Activated T-helper 17 cell treated with anti-CD3 and anti-CD28 coated beads, Interleukin-2, amount 50 U/mL, for 72 hours (primary cell): ENCODE results near the gene SCP2D1. TPM values are rescaled to one million over a fixed set of nuclear protein-coding genes. Genes with fewer than 3 reads are reported as not detected.

Experiments used
- ATAC-seq: fragments of 150-1000 bp; cut with Tn5 transposase; replicated peaks from 2 replicates; pipeline ENCODE4 v1.10.0; 2021; ENCODE audit warnings: mild to moderate bottlenecking, moderate library complexity
- H3K27ac Mint-ChIP-seq: one replicate; pipeline ENCODE4 v1.8.0; 2022; ENCODE audit warnings: mixed read lengths
- H3K27me3 Mint-ChIP-seq: one replicate; pipeline ENCODE4 v1.8.0; 2022; ENCODE audit warnings: mixed read lengths
- H3K36me3 Mint-ChIP-seq: one replicate; pipeline ENCODE4 v1.8.0; 2022; ENCODE audit warnings: low read depth, mild to moderate bottlenecking, mixed read lengths
- H3K4me1 Mint-ChIP-seq: one replicate; pipeline ENCODE4 v1.8.0; 2022; ENCODE audit warnings: mixed read lengths
- H3K4me3 Mint-ChIP-seq: one replicate; pipeline ENCODE4 v1.8.0; 2022; ENCODE audit warnings: mild to moderate bottlenecking, mixed read lengths
- H3K9me3 Mint-ChIP-seq: one replicate; pipeline ENCODE4 v1.8.0; 2022; ENCODE audit warnings: mixed read lengths
- total RNA-seq, 2 donors: library from RNA; stranded (reverse); gene quantifications; one replicate each; pipeline ENCODE4 v1.2.3, GENCODE V29; 2022

Gene SCP2D1
- total RNA-seq, 2 donors from 2014 or later = not detected

- no peak for ATAC-seq
- H3K4me3 Mint-ChIP-seq = no peak overlapping the region
- peaks cover 6% of the 10 kb centered on the region for H3K27me3 Mint-ChIP-seq
- no peaks in the 10 kb centered on the region for H3K4me1 Mint-ChIP-seq
- H3K36me3 Mint-ChIP-seq = no peaks in the 10 kb centered on the region
- no peak overlapping the region for H3K27ac Mint-ChIP-seq
- no peaks in the 10 kb centered on the region for H3K9me3 Mint-ChIP-seq
Observed at GRCh38 chr20:18839507-18840247, 26.1 kb downstream of the SCP2D1 start.

- Mint-ChIP-seq H3K9me3 (no peaks in the 10 kb centered on the region), H3K36me3 (no peaks in the 10 kb centered on the region), H3K27ac (no peak overlapping the region), H3K4me1 (no peaks in the 10 kb centered on the region), H3K27me3 (peaks cover 6% of the 10 kb centered on the region), H3K4me3 (no peak overlapping the region)
- no peak for ATAC-seq
Observed at GRCh38 chr20:18840248-18840645, 26.7 kb downstream of the SCP2D1 start.

GRCh38 chr20:18845017-18845416 lies 31.4 kb downstream of the SCP2D1 start:
- no peaks in the 10 kb centered on the region for H3K4me1 Mint-ChIP-seq
- no peaks in the 10 kb centered on the region for H3K9me3 Mint-ChIP-seq
- H3K36me3 Mint-ChIP-seq = no peaks in the 10 kb centered on the region
- ATAC-seq = no peak
- no peak overlapping the region for H3K4me3 Mint-ChIP-seq
- H3K27me3 Mint-ChIP-seq = peaks cover 3% of the 10 kb centered on the region
- H3K27ac Mint-ChIP-seq = no peak overlapping the region

- H3K4me1 Mint-ChIP-seq = no peaks in the 10 kb centered on the region
Observed at GRCh38 chr20:18847226-18847755, 33.7 kb downstream of the SCP2D1 start.

GRCh38 chr20:18849131-18849530 lies 35.5 kb downstream of the SCP2D1 start:
- ATAC-seq = no peak
- Mint-ChIP-seq H3K36me3 (no peaks in the 10 kb centered on the region), H3K4me3 (no peak overlapping the region), H3K27ac (no peak overlapping the region), H3K4me1 (no peaks in the 10 kb centered on the region), H3K27me3 (peaks cover 9% of the 10 kb centered on the region), H3K9me3 (no peaks in the 10 kb centered on the region)

More at GRCh38 chr20:18847226-18847755, 33.7 kb downstream of the SCP2D1 start:
- H3K27me3 Mint-ChIP-seq = peaks cover 9% of the 10 kb centered on the region
- no peaks in the 10 kb centered on the region for H3K9me3 Mint-ChIP-seq
- H3K36me3 Mint-ChIP-seq = no peaks in the 10 kb centered on the region
- no peak for ATAC-seq
- H3K27ac Mint-ChIP-seq = no peak overlapping the region
- no peak overlapping the region for H3K4me3 Mint-ChIP-seq

GRCh38 chr20:18851629-18852028 lies 38.0 kb downstream of the SCP2D1 start:
- no peak for ATAC-seq
- Mint-ChIP-seq H3K27ac (no peak overlapping the region), H3K4me1 (no peaks in the 10 kb centered on the region), H3K27me3 (peaks cover 18% of the 10 kb centered on the region), H3K9me3 (no peaks in the 10 kb centered on the region), H3K4me3 (no peak overlapping the region), H3K36me3 (no peaks in the 10 kb centered on the region)

- Mint-ChIP-seq H3K4me3 (no peak overlapping the region), H3K27ac (no peak overlapping the region), H3K9me3 (no peaks in the 10 kb centered on the region), H3K4me1 (no peaks in the 10 kb centered on the region), H3K36me3 (no peaks in the 10 kb centered on the region), H3K27me3 (peaks cover 22% of the 10 kb centered on the region)
- no peak for ATAC-seq
Observed at GRCh38 chr20:18852318-18852717, 38.7 kb downstream of the SCP2D1 start.

- no peaks in the 10 kb centered on the region for H3K4me1 Mint-ChIP-seq
Observed at GRCh38 chr20:18853216-18853615, 39.6 kb downstream of the SCP2D1 start.

GRCh38 chr20:18853946-18854646 lies 40.5 kb downstream of the SCP2D1 start:
- H3K9me3 Mint-ChIP-seq = peaks cover 3% of the 10 kb centered on the region
- no peak overlapping the region for H3K4me3 Mint-ChIP-seq
- no peaks in the 10 kb centered on the region for H3K4me1 Mint-ChIP-seq
- no peak overlapping the region for H3K27ac Mint-ChIP-seq
- no peaks in the 10 kb centered on the region for H3K36me3 Mint-ChIP-seq
- peaks cover 19% of the 10 kb centered on the region for H3K27me3 Mint-ChIP-seq
- no peak for ATAC-seq

More at GRCh38 chr20:18853216-18853615, 39.6 kb downstream of the SCP2D1 start:
- Mint-ChIP-seq H3K27me3 (peaks cover 21% of the 10 kb centered on the region), H3K4me3 (no peak overlapping the region), H3K27ac (no peak overlapping the region), H3K36me3 (no peaks in the 10 kb centered on the region), H3K9me3 (no peaks in the 10 kb centered on the region)
- ATAC-seq = no peak

- H3K9me3 Mint-ChIP-seq = peaks cover 8% of the 10 kb centered on the region
- H3K4me3 Mint-ChIP-seq = no peak overlapping the region
- H3K4me1 Mint-ChIP-seq = no peaks in the 10 kb centered on the region
- H3K36me3 Mint-ChIP-seq = no peaks in the 10 kb centered on the region
- H3K27ac Mint-ChIP-seq = no peak overlapping the region
- ATAC-seq = no peak
- H3K27me3 Mint-ChIP-seq = peaks cover 15% of the 10 kb centered on the region
Observed at GRCh38 chr20:18855882-18856281, 42.3 kb downstream of the SCP2D1 start.

- Mint-ChIP-seq H3K9me3 (peaks cover 8% of the 10 kb centered on the region), H3K27me3 (peaks cover 13% of the 10 kb centered on the region), H3K36me3 (no peaks in the 10 kb centered on the region), H3K4me3 (no peak overlapping the region), H3K27ac (no peak overlapping the region), H3K4me1 (no peaks in the 10 kb centered on the region)
- ATAC-seq = no peak
Observed at GRCh38 chr20:18856873-18857272, 43.3 kb downstream of the SCP2D1 start.

- ATAC-seq = no peak
- Mint-ChIP-seq H3K27ac (no peak overlapping the region), H3K27me3 (peaks cover 13% of the 10 kb centered on the region), H3K36me3 (no peaks in the 10 kb centered on the region), H3K4me3 (no peak overlapping the region), H3K9me3 (peaks cover 8% of the 10 kb centered on the region), H3K4me1 (no peaks in the 10 kb centered on the region)
Observed at GRCh38 chr20:18857640-18858039, 44.1 kb downstream of the SCP2D1 start.

GRCh38 chr20:18858816-18859215 lies 45.2 kb downstream of the SCP2D1 start:
- no peak overlapping the region for H3K4me3 Mint-ChIP-seq
- peaks cover 8% of the 10 kb centered on the region for H3K9me3 Mint-ChIP-seq
- H3K27me3 Mint-ChIP-seq = peaks cover 13% of the 10 kb centered on the region
- no peaks in the 10 kb centered on the region for H3K36me3 Mint-ChIP-seq
- no peak overlapping the region for H3K27ac Mint-ChIP-seq
- no peaks in the 10 kb centered on the region for H3K4me1 Mint-ChIP-seq
- ATAC-seq = no peak
